ENCODE data around the gene BICDL1.
A peak's percentile ranks its signal among the peaks of the same experiment; 100 is the strongest.

BICDL1 gene

GRCh38 chr12:120086801-120087621, 98.0 kb downstream of the BICDL1 start:
- peak; percentile 96 for DNase-seq

- no peak for DNase-seq
Observed at GRCh38 chr12:120089105-120089504, 100.1 kb downstream of the BICDL1 start.

GRCh38 chr12:120089796-120090195, 100.8 kb downstream of the BICDL1 start:
- DNase-seq: no peak

- no peak for DNase-seq
Observed at GRCh38 chr12:120090206-120090605, 101.2 kb downstream of the BICDL1 start.

GRCh38 chr12:120090626-120091295, 101.7 kb downstream of the BICDL1 start:
- no peak for DNase-seq

GRCh38 chr12:120091371-120092090, 102.5 kb downstream of the BICDL1 start:
- DNase-seq: no peak

- no peak for DNase-seq
Observed at GRCh38 chr12:120092551-120093335, 103.7 kb downstream of the BICDL1 start.

- DNase-seq: no peak
Observed at GRCh38 chr12:120093336-120093591, 104.2 kb downstream of the BICDL1 start.

- no peak for DNase-seq
Observed at GRCh38 chr12:120093592-120094355, 104.7 kb downstream of the BICDL1 start.

GRCh38 chr12:120094485-120094884, 105.4 kb downstream of the BICDL1 start:
- no peak for DNase-seq

- no peak for DNase-seq
Observed at GRCh38 chr12:120095331-120095730, 106.3 kb downstream of the BICDL1 start.

- no peak for DNase-seq
Observed at GRCh38 chr12:120095736-120096135, 106.7 kb downstream of the BICDL1 start.

GRCh38 chr12:120096671-120097202, 107.7 kb downstream of the BICDL1 start:
- DNase-seq: no peak

GRCh38 chr12:120098756-120099470, 109.9 kb downstream of the BICDL1 start:
- no peak for DNase-seq

- DNase-seq: no peak
Observed at GRCh38 chr12:120099738-120100137, 110.7 kb downstream of the BICDL1 start.

GRCh38 chr12:120100630-120101029, 111.6 kb downstream of the BICDL1 start:
- DNase-seq: no peak

- no peak for DNase-seq
Observed at GRCh38 chr12:120101182-120101581, 112.1 kb downstream of the BICDL1 start.

GRCh38 chr12:120101617-120102016, 112.6 kb downstream of the BICDL1 start:
- no peak for DNase-seq

- no peak for DNase-seq
Observed at GRCh38 chr12:120102189-120103043, 113.4 kb downstream of the BICDL1 start.

- no peak for DNase-seq
Observed at GRCh38 chr12:120103044-120103338, 114.0 kb downstream of the BICDL1 start.

GRCh38 chr12:120103371-120103770, 114.3 kb downstream of the BICDL1 start:
- no peak for DNase-seq

Measured in NCI-H2081 treated with DMSO at 0.1 percent for 48 hours (cell line).